Esophagus squamous epithelium (tissue), 5 donors: ENCODE data around the gene SARNP. TPM values are rescaled to one million over a fixed set of nuclear protein-coding genes. Genes with fewer than 3 reads are reported as not detected.

Experiments used
- DNase-seq: peaks from one replicate; lab custom pipeline; 2025; lab: John Stamatoyannopoulos, UW
- H3K27ac ChIP-seq, 4 donors: fragments of 200-600 bp; sonication (generic); one replicate each; pipeline ENCODE4 v1.5.1; 2016 to 2019; ENCODE audit warnings: mild to moderate bottlenecking in 1 of 4
- H3K27me3 ChIP-seq, 4 donors: fragments of 200-600 bp; sonication (generic); 1 replicate in 3 of 4; 2 replicates in 1 of 4; pipeline versions ENCODE4 v1.5.1 to v1.6.0; 2017 to 2021; ENCODE audit warnings: antibody characterized with exemption in 1 of 4
- H3K36me3 ChIP-seq, 3 donors: fragments of 200-600 bp; sonication (generic); one replicate each; pipeline ENCODE4 v1.5.1; 2016 to 2019
- H3K4me1 ChIP-seq, 3 donors: fragments of 200-600 bp; sonication (generic); one replicate each; pipeline ENCODE4 v1.5.1; 2017 to 2019
- H3K4me3 ChIP-seq, 4 donors: fragments of 200-600 bp; sonication (generic); 1 replicate in 3 of 4; 2 replicates in 1 of 4; pipeline ENCODE4 v1.5.1; 2016 to 2019; ENCODE audit warnings: mild to moderate bottlenecking in 2 of 4, moderate library complexity in 1 of 4
- H3K9me3 ChIP-seq, 3 donors: fragments of 200-600 bp; sonication (generic); one replicate each; pipeline ENCODE4 v1.5.1; 2016 to 2019
- CTCF ChIP-seq, 6 experiments: fragments of 450-650 bp in 4 of 6; fragments of 200-600 bp in 2 of 6; sonication (generic) in 2 of 6; IDR thresholded peaks; one replicate each; pipeline ENCODE4 v1.5.1; 2016 to 2019; ENCODE audit warnings: antibody characterized with exemption in 6 of 6, mild to moderate bottlenecking in 4 of 6, moderate library complexity in 4 of 6
- POLR2A ChIP-seq, 4 donors: fragments of 450-650 bp; IDR thresholded peaks; one replicate each; pipeline ENCODE4 v1.6.1; 2017; ENCODE audit warnings: antibody characterized with exemption in 4 of 4, mild to moderate bottlenecking in 4 of 4, moderate library complexity in 3 of 4
- WGBS, 2 donors: methylation state at CpG; one replicate each; pipeline ENCODE4 v1.1.5; 2018; 5-methylcytosine and 5-hydroxymethylcytosine counted together
- intact Hi-C: fragments of 100-400 bp; cut with DNase I; formaldehyde crosslinking; loops from one replicate; pipeline ENCODE4 v1.15.0; 2022
- small RNA-seq, 4 donors: library from RNA; depleted of rRNA; stranded (forward); fragments of <200 nt; gene quantifications; one replicate each; pipeline ENCODE3, GENCODE V24; 2016
- total RNA-seq, 4 donors: library from RNA; depleted of rRNA; stranded (reverse); fragments of >200 nt; gene quantifications; one replicate each; pipeline ENCODE4 v1.1.0, GENCODE V29; 2016
- donor health status: DM: yes; HTN: yes; CAD: no.

The SARNP gene
- total RNA-seq, 4 donors from 2014 or later, result 22.6 to 60.1 (median 53.7) TPM

- DNase-seq, result no peak
- 0 to 7% methylated on average over 7 of the region's 39 CpGs for WGBS, 2 donors
These were observed 109.5 kb downstream of the SARNP start, which contains the start of gene ITGA7 for GRCh38 chr12:55707841-55708694. TSS of gene ITGA7 (minus strand) at chr12:55707904. CDS start at chr12:55707682, 222 bp downstream.

More at GRCh38 chr12:55707841-55708694, 109.5 kb downstream of the SARNP start, which contains the start of gene ITGA7:
- peak within 1 kb of the TSS; percentile 33 to 65 (median 58) for H3K4me3 ChIP-seq
- H3K4me1 ChIP-seq, result peaks cover 12 to 49% (median 18%) of the 10 kb centered on the region in 3 donors
- no peaks in the 10 kb centered on the region for H3K36me3 ChIP-seq
- peaks cover 0 to 38% (median 1%) of the 10 kb centered on the region in 4 donors for H3K27me3 ChIP-seq
- TF ChIP-seq CTCF (IDR thresholded peaks at IDR 0.05) (no peak), POLR2A (IDR thresholded peaks at IDR 0.05) (no peak)
- no peaks in the 10 kb centered on the region for H3K9me3 ChIP-seq
- peak within 1 kb of the TSS; percentile 50 to 88 (median 84) for H3K27ac ChIP-seq
- intact Hi-C loops, result no loop called here

Small RNAs within 50 kb of the gene (small RNA-seq; reads per million reads assigned to genes)
- gene AC009779.1 (0 reads per million in 4 donors), gene RF00017 (0 reads per million in 4 donors)

Other genes with a start within 250 kb of the SARNP start
- gene OR2AP1, start 245.3 kb downstream of the SARNP start, total RNA-seq, result not detected
- gene OR10P1, start 180.8 kb downstream of the SARNP start, total RNA-seq, result not detected
- 10 to 100 TPM in 2 of 4 donors, 1 to 10 TPM in 2; 1.1 to 26.3 (median 10.5) TPM for gene ITGA7, start 109.8 kb downstream of the SARNP start, total RNA-seq
- 100 to 1,000 TPM; 117 to 211 (median 178) TPM for gene BLOC1S1, start 101.7 kb downstream of the SARNP start, total RNA-seq
- 10 to 100 TPM in 1 of 4 donors, 1 to 10 TPM in 3; 1.3 to 13.5 (median 4.1) TPM for gene RDH5, start 97.3 kb downstream of the SARNP start, total RNA-seq
- 100 to 1,000 TPM; 144 to 349 (median 264) TPM for gene CD63, start 88.7 kb downstream of the SARNP start, total RNA-seq
- 1 to 10 TPM in 3 of 4 donors, under 1 TPM in 1; 0.19 to 1.9 (median 1.5) TPM for gene GDF11, start 74.6 kb downstream of the SARNP start, total RNA-seq
- 10 to 100 TPM; 29.9 to 31.9 (median 31.1) TPM for gene ORMDL2, start 317 bp upstream of the SARNP start, total RNA-seq
- 10 to 100 TPM; 15.3 to 30.2 (median 19.9) TPM for gene DNAJC14, start 11.9 kb upstream of the SARNP start, total RNA-seq
- 1 to 10 TPM; 1.5 to 3.1 (median 1.8) TPM for gene MMP19, start 25.2 kb upstream of the SARNP start, total RNA-seq
- 100 to 1,000 TPM in 1 of 4 donors, 10 to 100 TPM in 3; 60.7 to 107 (median 85.0) TPM for gene PYM1, start 110.2 kb upstream of the SARNP start, total RNA-seq
- gene DGKA, start 113.4 kb upstream of the SARNP start, total RNA-seq, result 100 to 1,000 TPM in 3 of 4 donors, 10 to 100 TPM in 1; 95.7 to 209 (median 159) TPM
- gene PMEL, start 148.3 kb upstream of the SARNP start, total RNA-seq, result 1 to 10 TPM in 1 of 4 donors, under 1 TPM in 3; 0.48 to 3.4 (median 0.67) TPM
- gene CDK2, start 149.1 kb upstream of the SARNP start, total RNA-seq, result 10 to 100 TPM; 11.1 to 22.6 (median 17.0) TPM
- 10 to 100 TPM; 78.2 to 94.2 (median 86.4) TPM for gene RAB5B, start 156.4 kb upstream of the SARNP start, total RNA-seq
- 10 to 100 TPM; 16.0 to 30.0 (median 18.5) TPM for gene SUOX, start 179.6 kb upstream of the SARNP start, total RNA-seq
- 1 to 10 TPM; 1.2 to 2.0 (median 1.9) TPM for gene IKZF4, start 203.3 kb upstream of the SARNP start, total RNA-seq
- 1,000 to 10,000 TPM in 2 of 4 donors, 100 to 1,000 TPM in 2; 381 to 1,639 (median 1,040) TPM for gene RPS26, start 224.2 kb upstream of the SARNP start, total RNA-seq